Measurements from ENCODE around the gene SNED1. TPM values are rescaled to one million over a fixed set of nuclear protein-coding genes. Genes with fewer than 3 reads are reported as not detected.

Gene SNED1
- total and polyA plus RNA-seq, 9 of the 15 experiments (the other 6 are each of a cell fraction or from before 2014, with no cell fraction given): 0.03 to 0.07 (median 0.05) TPM; not detected in 5

GRCh38 chr2:240966457-240966905, 31.9 kb upstream of the SNED1 start:
- intact Hi-C loops (cut with micrococcal nuclease): no loop called here
- no peak for DNase-seq (ENCODE audit: extremely low read depth in 1 of 4, low spot score in 3 of 4)
- no peak for TF ChIP-seq NFIX (CRISPR knock-in tag; IDR thresholded peaks at IDR 0.05; ENCODE audit: low read depth)
- TF ChIP-seq ZFP36 (IDR thresholded peaks at IDR 0.05; ENCODE audit: low read depth, low read length, partially characterized antibody): no peak
- TF ChIP-seq ZNF699 (CRISPR knock-in tag; IDR thresholded peaks at IDR 0.05; ENCODE audit: insufficient replicate concordance): no peak
- no peak for TF ChIP-seq JUND (IDR thresholded peaks at IDR 0.05; ENCODE audit: borderline replicate concordance, low read depth, low read length)
- TF ChIP-seq JUND (tag; IDR thresholded peaks at IDR 0.05; ENCODE audit: borderline replicate concordance, low read depth, low read length): no peak
- no peak for TF ChIP-seq FOXP1 (CRISPR knock-in tag; IDR thresholded peaks at IDR 0.05)
- TF ChIP-seq BRF2 (IDR thresholded peaks at IDR 0.05; ENCODE audit: borderline replicate concordance, insufficient read depth, insufficient read length): no peak
- no peak for TF ChIP-seq GMEB1 (CRISPR knock-in tag; IDR thresholded peaks at IDR 0.05)
- no peak for TF ChIP-seq EP300 (IDR thresholded peaks at IDR 0.05; ENCODE audit: low read length)
- TF ChIP-seq ZNF224 (CRISPR knock-in tag; IDR thresholded peaks at IDR 0.05): no peak
- TF ChIP-seq MEF2A (IDR thresholded peaks at IDR 0.05; ENCODE audit: control insufficient read depth, low read depth, low read length): no peak
- Histone ChIP-seq H2AFZ (ENCODE audit: low read depth, low read length) (no peak overlapping the region), H3K9ac (ENCODE audit: insufficient read depth in 1 of 2, low read depth in 2 of 2, low read length in 2 of 2) (no peak overlapping the region), H3K4me2 (ENCODE audit: insufficient read depth, low read length) (no peak overlapping the region), H3K9me1 (ENCODE audit: control insufficient read depth, insufficient read depth, low read length) (no peaks in the 10 kb centered on the region), H3K79me2 (ENCODE audit: control insufficient read depth, insufficient read depth, low read length) (no peaks in the 10 kb centered on the region), H3K4me3 (no peak overlapping the region), H3K27ac (ENCODE audit: extremely low read depth, low read depth, low read length) (no peak overlapping the region), H3K9me3 (replicated peaks; ENCODE audit: control insufficient read depth, insufficient read depth, low read depth, low read length) (no peaks in the 10 kb centered on the region), H3K4me1 (replicated peaks in 1 of 2; ENCODE audit: control insufficient read depth in 2 of 2, insufficient read depth in 2 of 2, low read length in 2 of 2) (peaks cover 0 to 9% of the 10 kb centered on the region in 2 experiments; a peak in 1 of 5 replicates), H4K20me1 (replicated peaks; ENCODE audit: control insufficient read depth, insufficient read depth, low read length) (no peaks in the 10 kb centered on the region), H3K36me3 (ENCODE audit: control insufficient read depth, insufficient read depth, low read length) (no peaks in the 10 kb centered on the region), H3K27me3 (ENCODE audit: control insufficient read depth in 2 of 2, insufficient read depth in 2 of 2, low read length in 2 of 2) (peaks cover 3 to 26% of the 10 kb centered on the region in 2 experiments; a peak in 3 of 5 replicates)
- no peak for ATAC-seq
- ChIA-PET CTCF (ENCODE audit: low intra/inter-chr PET ratio) (no interaction called here), POLR2A (no interaction called here)
- BruUV-seq (replicated peaks): no TSS peak
- in situ Hi-C loops (cut with MboI): no loop called here
- no peak for FAIRE-seq
- WGBS (ENCODE audit: insufficient coverage, low coverage, missing lambda C conversion rate): 3% methylated on average over 5 of the region's 10 CpGs
